Tibial nerve (tissue), 4 donors: Measurements from ENCODE around the gene PROCA1.

ENCODE experiments used
- CTCF ChIP-seq, 5 experiments: fragments of 200-600 bp in 3 of 5; fragments of 450-650 bp in 2 of 5; sonication (generic) in 3 of 5; IDR thresholded peaks; one replicate each; pipeline ENCODE4 v1.5.1; 2016 to 2019; ENCODE audit warnings: antibody characterized with exemption in 5 of 5, mild to moderate bottlenecking in 3 of 5, moderate library complexity in 2 of 5
- EP300 ChIP-seq, 2 donors: sonication (generic); formaldehyde crosslinking; IDR thresholded peaks; one replicate each; pipeline ENCODE4 v1.6.1; 2017; ENCODE audit warnings: antibody characterized with exemption in 2 of 2, mild to moderate bottlenecking in 1 of 2

GRCh38 chr17:28738680-28739384, 27.1 kb upstream of the PROCA1 start:
- TF ChIP-seq CTCF (IDR thresholded peaks at IDR 0.05) (no peak), EP300 (IDR thresholded peaks at IDR 0.05) (no peak)
